Activated CD4-positive, alpha-beta T cell treated with anti-CD3 and anti-CD28 coated beads, Interleukin-2, Interleukin-6, amounts not matched to agents 100 ng/mL and 50 ng/mL, durations not matched to agents 16 hours and 8 hours (primary cell): ENCODE results near the gene NPBWR2.
"Not testable (repeated sequence)": the region's sequence is repeated elsewhere in the genome, so short reads cannot be mapped to it uniquely, and the experiment has no call there.

Source experiments
- DNase-seq: peaks from one replicate; pipeline ENCODE4 v3.0.0-alpha.2; 2020

NPBWR2 gene

GRCh38 chr20:64143018-64143801 lies 35.8 kb upstream of the NPBWR2 start:
- DNase-seq, result no peak

DNA sequence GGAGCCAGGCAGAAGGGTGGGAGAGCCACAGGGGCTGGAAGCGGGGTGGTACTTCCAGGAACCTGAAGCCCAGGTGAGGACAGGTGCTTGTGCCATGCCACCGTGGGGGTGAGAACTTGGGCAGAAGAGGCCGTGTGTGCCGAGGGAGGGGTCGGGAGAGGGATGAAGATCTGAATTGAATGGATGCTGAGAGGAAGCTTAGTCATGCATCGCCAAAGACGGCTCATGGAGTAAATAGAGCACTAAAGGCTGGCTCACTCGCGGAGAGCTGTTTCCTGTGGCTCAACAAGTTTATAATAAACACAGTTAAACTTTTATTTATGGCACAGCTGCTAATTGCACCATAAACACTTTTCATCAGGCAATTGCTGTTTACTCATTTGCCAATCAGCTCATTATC lies 35.2 kb upstream of the NPBWR2 start:
- DNase-seq, result no peak

DNA sequence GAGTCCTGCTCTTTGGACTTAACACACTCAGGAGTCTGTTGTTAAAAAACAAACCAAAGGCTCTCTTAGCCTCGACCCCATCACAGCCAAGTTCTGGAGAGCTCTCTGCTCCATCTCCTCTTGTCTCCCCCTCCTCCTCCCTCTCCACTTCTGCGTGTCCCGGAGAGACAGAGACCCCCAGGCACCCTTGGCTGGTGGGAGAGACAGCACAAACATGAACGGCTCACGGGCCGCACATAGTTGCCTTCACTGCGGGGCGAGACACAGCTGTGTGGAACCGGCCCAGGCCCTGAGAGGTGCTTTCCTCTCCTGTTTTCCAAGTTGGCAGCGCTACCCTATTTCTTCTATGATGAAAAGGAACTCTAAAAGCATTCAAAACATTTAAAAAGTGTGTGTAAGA lies 33.6 kb upstream of the NPBWR2 start:
- no peak for DNase-seq

GRCh38 chr20:64140061-64140931 lies 32.9 kb upstream of the NPBWR2 start:
- DNase-seq, result no peak

GRCh38 chr20:64139199-64140060 lies 32.1 kb upstream of the NPBWR2 start:
- DNase-seq, result no peak

- no peak for DNase-seq
Observed at GRCh38 chr20:64138276-64138815, 31.0 kb upstream of the NPBWR2 start.

DNA sequence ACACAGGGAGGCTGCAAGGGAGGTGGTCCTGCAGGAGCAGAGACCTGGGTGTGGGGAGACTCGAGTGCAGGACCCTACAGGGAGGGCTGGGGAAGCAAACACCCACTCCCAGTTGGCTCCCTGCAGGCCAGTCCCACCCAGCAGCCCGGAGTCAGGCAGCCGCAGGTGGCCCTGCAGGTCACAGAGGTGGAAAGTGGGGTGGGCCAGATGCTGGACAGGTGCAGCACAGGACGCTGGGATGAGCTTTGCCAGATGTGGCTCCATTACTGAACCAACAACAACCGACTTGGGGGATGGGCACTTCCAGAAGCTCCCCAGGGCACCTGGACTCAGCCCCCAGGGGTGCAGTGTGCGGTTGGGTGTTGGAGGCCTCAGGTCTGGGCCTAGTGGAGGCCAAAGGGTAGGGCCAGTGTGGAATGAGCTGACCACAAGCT lies 30.2 kb upstream of the NPBWR2 start:
- no peak for DNase-seq

- DNase-seq, result no peak
Observed at GRCh38 chr20:64136004-64136710, 28.8 kb upstream of the NPBWR2 start.

DNA sequence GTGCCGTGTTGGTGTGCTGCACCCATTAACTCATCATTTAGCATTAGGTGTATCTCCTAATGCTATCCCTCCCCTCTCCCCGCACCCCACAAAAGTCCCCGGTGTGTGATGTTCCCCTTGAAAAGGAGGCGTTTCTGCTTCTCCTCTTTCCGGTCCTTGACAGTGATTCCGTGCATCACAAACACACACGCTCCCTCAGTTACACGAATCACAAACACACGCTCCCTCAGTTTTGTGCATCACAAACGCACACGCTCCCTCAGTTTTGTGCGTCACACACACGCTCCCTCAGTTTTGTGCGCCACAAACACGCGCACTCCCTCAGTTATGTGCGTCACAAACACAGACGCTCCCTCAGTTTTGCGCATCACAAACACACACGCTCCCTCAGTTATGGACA lies 27.4 kb upstream of the NPBWR2 start:
- DNase-seq, result not testable (repeated sequence)

DNA sequence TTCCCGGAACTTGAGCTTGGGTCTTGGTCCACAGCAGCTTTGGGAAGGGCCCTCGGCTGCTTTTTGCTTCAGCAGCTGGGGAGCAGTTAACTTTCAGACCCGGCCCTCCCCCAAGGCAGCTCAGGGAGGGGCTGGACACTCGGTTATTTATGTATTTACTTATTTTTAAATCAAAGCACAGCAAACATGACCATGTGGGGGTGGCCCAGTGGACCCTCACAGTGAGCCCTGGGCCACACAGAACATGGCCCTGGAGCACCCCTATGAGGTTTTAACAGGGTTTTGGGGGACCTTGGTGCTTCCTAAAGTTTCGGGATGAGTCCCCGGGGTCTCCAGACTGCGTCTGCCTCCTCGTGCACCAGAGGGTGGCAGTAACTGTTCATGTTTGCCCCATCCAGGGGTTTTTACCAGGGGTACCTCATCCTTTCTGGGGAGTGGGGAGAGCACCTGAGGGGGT lies 26.6 kb upstream of the NPBWR2 start:
- DNase-seq, result no peak

GRCh38 chr20:64131406-64131805 lies 24.0 kb upstream of the NPBWR2 start:
- DNase-seq, result no peak

- DNase-seq, result no peak
Observed at GRCh38 chr20:64130876-64131275, 23.5 kb upstream of the NPBWR2 start.

GRCh38 chr20:64130271-64130670 lies 22.9 kb upstream of the NPBWR2 start:
- DNase-seq, result no peak

DNA sequence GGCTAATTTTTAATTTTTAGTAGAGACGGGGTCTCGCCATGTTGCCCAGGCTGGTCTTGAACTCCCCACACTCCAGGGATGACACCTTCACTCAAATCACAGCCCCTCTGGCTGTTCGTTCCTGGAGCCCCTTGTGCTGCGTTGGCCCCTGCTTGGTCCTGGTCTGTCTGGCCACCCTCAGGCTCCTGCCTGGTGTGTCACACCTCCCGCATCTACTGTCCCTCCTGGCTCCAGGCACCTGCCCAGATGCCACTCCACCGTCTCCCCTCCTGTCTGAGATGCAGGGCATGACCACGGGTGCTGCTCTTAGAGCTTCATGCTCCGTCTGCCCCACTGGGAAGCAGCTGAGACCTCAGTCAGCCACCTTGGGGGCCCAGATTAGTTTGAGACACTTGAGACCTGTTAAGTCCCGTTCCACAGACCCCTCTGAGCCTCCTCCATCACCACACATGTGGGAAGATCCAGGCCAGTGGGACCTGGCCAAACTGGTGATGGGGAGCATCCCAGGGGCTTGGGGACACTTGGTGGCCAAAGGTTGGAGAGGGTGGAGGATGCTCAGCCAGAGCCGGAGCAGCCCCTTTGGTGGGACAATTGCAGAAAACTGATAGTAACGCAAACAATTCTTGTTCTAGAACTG lies 21.9 kb upstream of the NPBWR2 start:
- no peak for DNase-seq

GRCh38 chr20:64123517-64123916 lies 16.2 kb upstream of the NPBWR2 start:
- DNase-seq, result not testable (repeated sequence)

GRCh38 chr20:64122927-64123326 lies 15.6 kb upstream of the NPBWR2 start:
- DNase-seq, result not testable (repeated sequence)

DNA sequence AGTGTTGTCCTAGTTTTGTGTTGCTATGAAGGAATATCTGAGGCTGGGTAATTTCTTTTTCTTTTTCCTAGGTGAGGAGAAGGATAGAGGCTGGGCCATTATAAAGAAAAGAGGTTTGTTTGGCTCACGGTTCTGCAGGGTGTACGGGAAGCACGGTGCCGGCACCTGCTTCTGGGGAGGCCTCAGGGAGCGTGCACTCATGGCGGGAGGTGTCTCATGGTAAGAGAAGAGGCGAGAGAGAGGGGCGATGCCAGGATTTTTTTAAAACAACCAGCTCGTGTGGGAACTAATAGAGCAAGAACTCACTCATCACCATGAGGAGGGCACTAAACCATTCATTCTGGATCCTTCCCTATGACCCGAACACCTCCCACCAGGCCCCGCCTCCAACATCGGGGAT lies 14.2 kb upstream of the NPBWR2 start:
- DNase-seq, result no peak

DNA sequence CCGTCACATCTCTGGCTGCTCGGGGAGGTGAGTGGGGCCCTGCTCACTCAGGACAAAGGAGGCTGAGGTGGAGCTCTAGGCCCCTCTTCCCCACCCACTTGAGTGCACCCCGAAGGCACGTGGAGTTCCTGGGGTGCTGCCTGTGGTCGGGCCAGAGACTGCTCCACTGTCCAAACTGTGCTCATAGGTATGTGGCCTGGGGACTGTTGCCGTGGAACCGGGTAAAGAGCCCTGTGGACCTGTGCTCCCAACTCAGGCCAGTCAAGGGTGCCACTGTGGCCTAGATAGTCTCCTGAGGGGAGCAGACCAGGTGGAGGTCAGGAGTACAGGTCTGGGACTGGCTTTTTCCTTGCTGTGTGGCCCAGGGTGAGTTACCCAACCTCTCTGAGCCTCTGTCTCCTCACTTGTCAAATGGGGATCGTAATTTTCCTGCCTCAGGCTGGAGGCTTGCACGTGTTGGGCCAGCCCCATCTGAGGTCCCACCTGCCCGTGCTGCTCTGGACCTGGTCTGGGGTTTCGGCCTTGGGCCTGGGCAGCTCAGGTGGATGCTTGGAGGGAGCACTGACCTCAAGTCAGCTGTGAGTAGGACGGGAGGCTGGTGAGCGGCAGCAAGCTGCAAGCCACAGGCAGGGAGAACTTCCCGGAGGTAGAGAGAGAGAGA lies 12.4 kb upstream of the NPBWR2 start:
- DNase-seq, result no peak

DNA sequence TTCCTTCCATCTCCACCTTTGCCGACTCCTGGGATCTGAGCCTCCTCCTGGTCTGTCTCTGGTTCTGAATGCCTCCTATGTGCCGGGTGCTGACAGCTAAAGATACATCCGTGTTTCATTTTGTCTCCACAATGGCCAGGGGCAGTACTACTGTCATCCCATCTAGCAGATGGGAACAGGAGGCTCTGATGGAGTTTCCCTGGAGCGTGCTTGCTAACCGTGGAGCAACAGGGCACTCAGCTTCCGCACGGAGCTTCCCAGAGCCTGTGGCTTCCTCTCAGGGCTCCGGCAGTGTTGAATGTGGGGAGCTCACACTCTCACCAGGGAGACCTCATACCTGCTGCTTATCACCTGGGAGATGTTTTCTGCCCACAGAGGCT lies 11.9 kb upstream of the NPBWR2 start:
- no peak for DNase-seq

- DNase-seq, result not testable (repeated sequence)
Observed at GRCh38 chr20:64117432-64117777, 10.0 kb upstream of the NPBWR2 start.
